Hepatic stellate cell (primary cell): ENCODE results near the gene FOXB2.
"Not testable (repeated sequence)": the region's sequence is repeated elsewhere in the genome, so short reads cannot be mapped to it uniquely, and the experiment has no call there.

ENCODE experiments used
- DNase-seq: peaks from one replicate; pipeline ENCODE4 v3.0.0; 2011; ENCODE audit warnings: low spot score

FOXB2 gene

GRCh38 chr9:77016526-77017504 is 2.6 kb upstream of the FOXB2 start:
- DNase-seq, result no peak

GRCh38 chr9:77017505-77017894 is 2.0 kb upstream of the FOXB2 start:
- no peak for DNase-seq

GRCh38 chr9:77018058-77018968 is 1.1 kb upstream of the FOXB2 start:
- no peak for DNase-seq

- no peak for DNase-seq
These were observed 553 bp upstream of the FOXB2 start for GRCh38 chr9:77018969-77019235.

GRCh38 chr9:77019926-77020412 is 514 bp downstream of the FOXB2 start:
- no peak for DNase-seq

- DNase-seq, result no peak
These were observed 1.2 kb downstream of the FOXB2 start for GRCh38 chr9:77020413-77021290.

- DNase-seq, result no peak
These were observed 1.9 kb downstream of the FOXB2 start for GRCh38 chr9:77021291-77021894.

- DNase-seq, result no peak
These were observed 2.7 kb downstream of the FOXB2 start for GRCh38 chr9:77021922-77022782.

GRCh38 chr9:77022783-77023440 is 3.5 kb downstream of the FOXB2 start:
- DNase-seq, result no peak

- DNase-seq, result no peak
These were observed 4.3 kb downstream of the FOXB2 start for GRCh38 chr9:77023726-77024125.

GRCh38 chr9:77024776-77025545 is 5.5 kb downstream of the FOXB2 start:
- no peak for DNase-seq

- DNase-seq, result no peak
These were observed 9.0 kb downstream of the FOXB2 start for GRCh38 chr9:77028478-77028877.

- no peak for DNase-seq
These were observed 10.6 kb downstream of the FOXB2 start for GRCh38 chr9:77030045-77030444.

GRCh38 chr9:77038281-77039036 is 19.0 kb downstream of the FOXB2 start:
- no peak for DNase-seq

GRCh38 chr9:77040340-77040739 is 20.9 kb downstream of the FOXB2 start:
- DNase-seq, result no peak

- not testable (repeated sequence) for DNase-seq
These were observed 24.3 kb downstream of the FOXB2 start for GRCh38 chr9:77043743-77044142.

- not testable (repeated sequence) for DNase-seq
These were observed 41.2 kb downstream of the FOXB2 start for GRCh38 chr9:77060681-77061080.

- DNase-seq, result no peak
These were observed 44.3 kb downstream of the FOXB2 start for GRCh38 chr9:77063645-77064285.
